ENCODE measurements around the gene POC1A. TPM values are rescaled to one million over a fixed set of nuclear protein-coding genes. Genes with fewer than 3 reads are reported as not detected.

POC1A gene
- total RNA-seq, 1 experiment from 2014 or later: 35.0 TPM

DNA sequence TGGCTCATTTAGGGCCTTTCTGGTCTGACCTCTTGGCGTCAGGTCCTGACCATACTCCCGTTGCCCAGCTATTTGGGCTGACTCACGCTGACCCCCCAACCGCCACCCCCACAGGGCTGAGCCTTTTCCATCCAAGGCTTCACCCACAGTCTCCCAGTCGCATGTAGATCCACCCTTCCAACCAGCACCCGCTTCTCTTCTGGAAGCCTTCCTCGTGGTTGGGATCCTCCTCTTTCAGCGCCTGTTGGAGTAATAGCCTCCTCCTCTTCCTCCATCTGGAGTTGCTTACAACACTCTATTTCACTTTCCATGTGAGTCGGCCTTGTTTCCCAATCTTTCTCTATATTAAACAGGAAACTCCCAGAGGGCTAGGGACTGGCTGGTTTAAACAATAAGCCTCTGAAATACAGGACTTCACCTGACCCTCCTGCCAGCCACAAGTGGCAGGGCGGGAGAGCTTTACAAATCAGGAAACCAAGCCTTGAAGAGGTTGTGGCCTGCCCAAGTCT lies 41.7 kb upstream of the POC1A start:
- Histone ChIP-seq H3K27me3 (ENCODE audit: insufficient read depth, low read depth) (no peaks in the 10 kb centered on the region), H3K27ac (peak overlapping the region; percentile 37; the same call in 1 of the 2 replicates), H2AFZ (no peak overlapping the region), H3K79me2 (ENCODE audit: low read depth) (peaks cover 28% of the 10 kb centered on the region), H3K9me2 (ENCODE audit: insufficient read depth) (no peaks in the 10 kb centered on the region), H3K4me2 (0 out of 2 replicates have a peak overlapping the region, but pooled peaks have one; percentile 23), H3K9me3 (ENCODE audit: insufficient read depth, low read depth) (no peaks in the 10 kb centered on the region), H3F3A (ENCODE audit: insufficient read depth, low read depth) (peaks cover 11% of the 10 kb centered on the region), H4K20me1 (ENCODE audit: insufficient read depth) (no peaks in the 10 kb centered on the region), H3K4me1 (replicated peaks; ENCODE audit: insufficient read depth) (peaks cover 25% of the 10 kb centered on the region), H3K36me3 (ENCODE audit: low read depth) (peaks cover 15% of the 10 kb centered on the region; the same call in 1 of the 2 replicates), H3K4me3 (no peak overlapping the region)
- no TSS peak for BruUV-seq (replicated peaks)
- ChIA-PET POLR2A (ENCODE audit: unreplicated experiment) (no interaction called here), CTCF (no interaction called here)
- peak in 1 of 2 experiments; percentile 58 for DNase-seq
- no peak for TF ChIP-seq CTCF (conservative IDR thresholded peaks at IDR 0.05)
- no peak for TF ChIP-seq EZH2 (IDR thresholded peaks at IDR 0.05; ENCODE audit: low read depth)
- intact Hi-C loops (cut with micrococcal nuclease; ENCODE audit: unreplicated experiment): no loop called here

DNA sequence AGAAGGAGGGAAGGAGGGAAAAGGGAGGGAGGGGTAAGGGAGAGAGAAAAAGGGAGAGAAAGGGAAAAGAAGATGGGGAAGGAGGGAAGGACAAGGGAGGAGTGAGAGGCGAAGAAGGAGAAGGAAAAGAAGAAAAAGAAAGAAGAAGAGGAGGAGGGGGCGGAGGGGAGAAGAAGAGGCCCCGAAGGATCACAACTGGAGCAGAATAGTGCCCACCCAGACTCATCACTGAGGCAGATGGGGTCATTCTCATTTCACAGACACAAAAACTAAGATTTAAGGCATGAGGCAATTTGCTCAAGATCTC lies 41.0 kb upstream of the POC1A start:
- Histone ChIP-seq H3K36me3 (ENCODE audit: low read depth) (0 out of 2 replicates have a peak, but pooled peaks cover 10% of the 10 kb centered on the region), H3K79me2 (ENCODE audit: low read depth) (peaks cover 22% of the 10 kb centered on the region), H3K4me2 (no peak overlapping the region), H3K9me3 (ENCODE audit: insufficient read depth, low read depth) (no peaks in the 10 kb centered on the region), H4K20me1 (ENCODE audit: insufficient read depth) (no peaks in the 10 kb centered on the region), H3F3A (ENCODE audit: insufficient read depth, low read depth) (peaks cover 11% of the 10 kb centered on the region), H3K4me3 (no peak overlapping the region), H3K27me3 (ENCODE audit: insufficient read depth, low read depth) (no peaks in the 10 kb centered on the region), H3K27ac (no peak overlapping the region), H3K4me1 (replicated peaks; ENCODE audit: insufficient read depth) (peaks cover 25% of the 10 kb centered on the region), H2AFZ (no peak overlapping the region), H3K9me2 (ENCODE audit: insufficient read depth) (no peaks in the 10 kb centered on the region)
- ChIA-PET CTCF (interaction anchor here (0.6 kb wide), 1 partner anchor 22 kb away, joined by 3 read pairs; no protein-coding TSS in a partner anchor), POLR2A (ENCODE audit: unreplicated experiment) (no interaction called here)
- no peak for DNase-seq
- no TSS peak for BruUV-seq (replicated peaks)
- TF ChIP-seq EZH2 (IDR thresholded peaks at IDR 0.05; ENCODE audit: low read depth) (no peak), CTCF (conservative IDR thresholded peaks at IDR 0.05) (no peak)
- intact Hi-C loops (cut with micrococcal nuclease; ENCODE audit: unreplicated experiment): no loop called here

GRCh38 chr3:52194485-52195290 lies 40.5 kb upstream of the POC1A start:
- no peak for TF ChIP-seq EZH2 (IDR thresholded peaks at IDR 0.05; ENCODE audit: low read depth)
- TF ChIP-seq CTCF (conservative IDR thresholded peaks at IDR 0.05): no peak
- no peak for DNase-seq
- Histone ChIP-seq H3K36me3 (ENCODE audit: low read depth) (0 out of 2 replicates have a peak, but pooled peaks cover 4% of the 10 kb centered on the region), H4K20me1 (ENCODE audit: insufficient read depth) (no peaks in the 10 kb centered on the region), H3F3A (ENCODE audit: insufficient read depth, low read depth) (peaks cover 11% of the 10 kb centered on the region), H3K27me3 (ENCODE audit: insufficient read depth, low read depth) (no peaks in the 10 kb centered on the region), H3K4me2 (no peak overlapping the region), H3K79me2 (ENCODE audit: low read depth) (peaks cover 17% of the 10 kb centered on the region), H3K27ac (no peak overlapping the region), H2AFZ (no peak overlapping the region), H3K4me3 (no peak overlapping the region), H3K4me1 (replicated peaks; ENCODE audit: insufficient read depth) (peaks cover 25% of the 10 kb centered on the region), H3K9me2 (ENCODE audit: insufficient read depth) (no peaks in the 10 kb centered on the region), H3K9me3 (ENCODE audit: insufficient read depth, low read depth) (no peaks in the 10 kb centered on the region)
- intact Hi-C loops (cut with micrococcal nuclease; ENCODE audit: unreplicated experiment): no loop called here
- ChIA-PET CTCF (interaction anchor here (0.6 kb wide), 1 partner anchor 23 kb away, joined by 3 read pairs; no protein-coding TSS in a partner anchor), POLR2A (ENCODE audit: unreplicated experiment) (no interaction called here)
- no TSS peak for BruUV-seq (replicated peaks)

Measured in PC-9 (cell line).